PC-3 (cell line): ENCODE data around the gene PLEKHA6. TPM values are rescaled to one million over a fixed set of nuclear protein-coding genes. Genes with fewer than 3 reads are reported as not detected.

Experiments
- ATAC-seq: fragments of 200-7000 bp; cut with Tn5 transposase; 2 replicates; pipeline ENCODE4 v1.9.1; 2020; ENCODE audit warnings: mild to moderate bottlenecking, moderate library complexity
- BruUV-seq: library from RNA; stranded (reverse); fragments of 400-500 nt; replicated peaks from 2 replicates; lab custom pipeline; 2021; lab: Mats Ljungman, UMichigan
- CTCF ChIA-PET: fragments of 300-600 bp; sonication (Branson Sonifier 250); formaldehyde crosslinking; loops from one replicate; lab custom pipeline; 2022; ENCODE audit warnings: antibody characterized with exemption; lab: Charles Lee
- POLR2A ChIA-PET: fragments of 300-600 bp; sonication (Branson Sonifier 250); formaldehyde crosslinking; loops from one replicate; lab custom pipeline; 2022; ENCODE audit warnings: antibody characterized with exemption; ENCODE audit not compliant: unreplicated experiment; lab: Charles Lee
- DNase-seq: peaks from one replicate; pipeline ENCODE4 v3.0.0-alpha.2; 2015
- H2AFZ ChIP-seq: fragments of 300-600 bp; sonication (generic); 2 replicates; pipeline ENCODE4 v1.6.0; 2016; ENCODE audit warnings: antibody characterized with exemption, low read length
- H3F3A ChIP-seq: fragments of 300-600 bp; sonication (generic); one replicate; pipeline ENCODE4 v1.6.0; 2017; ENCODE audit warnings: antibody characterized with exemption, low read length, control low read depth, mild to moderate bottlenecking; ENCODE audit not compliant: unreplicated experiment
- H3K27ac ChIP-seq: fragments of 300-600 bp; sonication (generic); 2 replicates; pipeline ENCODE4 v1.5.1; 2016; ENCODE audit warnings: mild to moderate bottlenecking, low read length
- H3K27me3 ChIP-seq: fragments of 300-600 bp; sonication (generic); 2 replicates; pipeline ENCODE4 v1.6.1; 2016; ENCODE audit warnings: low read length, mixed read lengths
- H3K36me3 ChIP-seq: fragments of 300-600 bp; sonication (generic); 2 replicates; pipeline ENCODE4 v1.6.1; 2016; ENCODE audit warnings: low read depth, mixed run types, low read length, mixed read lengths
- H3K4me1 ChIP-seq: fragments of 300-600 bp; sonication (generic); 2 replicates; pipeline ENCODE4 v1.5.1; 2016; ENCODE audit warnings: low read length; ENCODE audit not compliant: insufficient read depth
- H3K4me2 ChIP-seq: fragments of 300-600 bp; sonication (generic); 2 replicates; pipeline ENCODE4 v1.6.0; 2016; ENCODE audit warnings: low read length
- H3K4me3 ChIP-seq: fragments of 300-600 bp; sonication (generic); 2 replicates; pipeline ENCODE4 v1.5.1; 2016; ENCODE audit warnings: mild to moderate bottlenecking, low read length, mixed read lengths
- H3K79me2 ChIP-seq: fragments of 300-600 bp; sonication (generic); 2 replicates; pipeline ENCODE4 v1.6.1; 2017; ENCODE audit warnings: low read length, mixed read lengths
- H3K9ac ChIP-seq: fragments of 300-600 bp; sonication (generic); 2 replicates; pipeline ENCODE4 v1.6.0; 2016; ENCODE audit warnings: mild to moderate bottlenecking, low read length
- H3K9me2 ChIP-seq: fragments of 300-600 bp; sonication (generic); replicated peaks from 2 replicates; pipeline ENCODE4 v1.6.1; 2016; ENCODE audit warnings: mixed run types, low read length, mixed read lengths
- H3K9me3 ChIP-seq: fragments of 300-600 bp; sonication (generic); 2 replicates; pipeline ENCODE4 v1.6.1; 2016; ENCODE audit warnings: low read length, mixed read lengths
- H4K20me1 ChIP-seq: fragments of 300-600 bp; sonication (generic); 2 replicates; pipeline ENCODE4 v1.6.1; 2016; ENCODE audit warnings: low read length, mixed read lengths
- CTCF ChIP-seq: fragments of 300-600 bp; sonication (generic); conservative IDR thresholded peaks from 2 replicates; pipeline ENCODE4 v1.5.1; 2017; ENCODE audit warnings: antibody characterized with exemption, low read depth, mild to moderate bottlenecking, low read length
- EZH2 ChIP-seq: fragments of 300-600 bp; sonication (generic); IDR thresholded peaks from one replicate; pipeline ENCODE4 v1.6.1; 2017; ENCODE audit warnings: antibody characterized with exemption, mild to moderate bottlenecking, low read length; ENCODE audit not compliant: unreplicated experiment
- EZH2phosphoT487 ChIP-seq: fragments of 300-600 bp; sonication (generic); IDR thresholded peaks from 2 replicates; pipeline ENCODE4 v1.6.1; 2018; ENCODE audit warnings: mild to moderate bottlenecking, antibody characterized with exemption, low read length, borderline replicate concordance
- intact Hi-C: fragments of 100-400 bp; cut with micrococcal nuclease; formaldehyde crosslinking; loops from 2 replicates; pipeline ENCODE4 v1.9.0; 2023
- total RNA-seq: library from RNA; depleted of rRNA; stranded (reverse); fragments of >200 nt; gene quantifications from 2 replicates; pipeline ENCODE4 v1.2.3, GENCODE V29; 2014

Gene PLEKHA6
- total RNA-seq, 1 experiment from 2014 or later, result 53.8 TPM

- peaks cover 43% of the 10 kb centered on the region for H3K4me1 ChIP-seq
- CTCF ChIA-PET, result interaction anchor here (0.6 to 5.2 kb wide), 6 partner anchors 15 to 171 kb away, joined by 3 to 66 read pairs (median 4); no protein-coding TSS in a partner anchor
- intact Hi-C loops, result loop anchor here (1.0 kb wide), 1 partner anchor 20 kb away; no protein-coding TSS in a partner anchor
These were observed 18.3 kb upstream of the PLEKHA6 start for GRCh38 chr1:204377800-204378668.

GRCh38 chr1:204376919-204377799, 17.4 kb upstream of the PLEKHA6 start:
- Histone ChIP-seq H2AFZ (peak overlapping the region; percentile 73), H3K4me2 (peak overlapping the region; percentile 87), H3K36me3 (no peaks in the 10 kb centered on the region; the same call in 1 of the 2 replicates), H4K20me1 (peaks cover 7% of the 10 kb centered on the region; the same call in 1 of the 2 replicates), H3K9me3 (no peaks in the 10 kb centered on the region), H3F3A (no peaks in the 10 kb centered on the region), H3K27me3 (no peaks in the 10 kb centered on the region), H3K79me2 (peaks cover 70% of the 10 kb centered on the region), H3K27ac (peak overlapping the region; percentile 70), H3K9me2 (no peaks in the 10 kb centered on the region), H3K9ac (peak overlapping the region; percentile 76), H3K4me1 (peaks cover 43% of the 10 kb centered on the region), H3K4me3 (peak overlapping the region; percentile 72)
- intact Hi-C loops, result loop anchor here (1.0 kb wide), 1 partner anchor 21 kb away; no protein-coding TSS in a partner anchor
- TF ChIP-seq EZH2phosphoT487 (no peak), EZH2 (no peak), CTCF (no peak)
- ATAC-seq (peak; percentile 67), DNase-seq (peak; percentile 95)
- BruUV-seq, result TSS peak; percentile 48
- POLR2A ChIA-PET, result interaction anchor here (0.5 to 0.6 kb wide), 2 partner anchors 40 to 62 kb away, joined by 3 read pairs; no protein-coding TSS in a partner anchor
- CTCF ChIA-PET, result interaction anchor here (0.6 to 5.2 kb wide), 5 partner anchors 16 to 147 kb away, joined by 3 to 66 read pairs (median 6); no protein-coding TSS in a partner anchor

More at GRCh38 chr1:204377800-204378668, 18.3 kb upstream of the PLEKHA6 start:
- Histone ChIP-seq H3K4me2 (peak overlapping the region; percentile 87), H3K36me3 (no peaks in the 10 kb centered on the region; the same call in 1 of the 2 replicates), H4K20me1 (peaks cover 5% of the 10 kb centered on the region; the same call in 1 of the 2 replicates), H3K9ac (peak overlapping the region; percentile 76), H2AFZ (peak overlapping the region; percentile 73), H3K4me3 (peak overlapping the region; percentile 72), H3K9me3 (no peaks in the 10 kb centered on the region), H3K79me2 (peaks cover 62% of the 10 kb centered on the region), H3F3A (no peaks in the 10 kb centered on the region), H3K27me3 (no peaks in the 10 kb centered on the region), H3K9me2 (no peaks in the 10 kb centered on the region), H3K27ac (peak overlapping the region; percentile 70)
- BruUV-seq, result TSS peak; percentile 33
- POLR2A ChIA-PET, result interaction anchor here (0.5 to 0.9 kb wide), 4 partner anchors 20 to 186 kb away, joined by 3 to 6 read pairs (median 3); no protein-coding TSS in a partner anchor
- ATAC-seq (peak; percentile 63), DNase-seq (peak; percentile 90)
- 0 out of 2 replicates have a peak, but pooled peaks have one; percentile 7 for TF ChIP-seq CTCF
- TF ChIP-seq EZH2, result no peak
